ENCODE measurements around the gene CIAO1. TPM values are rescaled to one million over a fixed set of nuclear protein-coding genes. Genes with fewer than 3 reads are reported as not detected.
A peak's percentile ranks its signal among the peaks of the same experiment; 100 is the strongest.

The CIAO1 gene
- total and polyA plus RNA-seq, 2 experiments from 2014 or later: 71.2 to 90.1 TPM

- Histone ChIP-seq H3K4me2 (no peak overlapping the region), H3K36me3 (replicated peaks; ENCODE audit: insufficient read depth, low read depth) (no peaks in the 10 kb centered on the region), H3K9me3 (ENCODE audit: low read depth) (no peaks in the 10 kb centered on the region), H3K9me2 (replicated peaks; ENCODE audit: insufficient read depth) (no peaks in the 10 kb centered on the region), H3K4me1 (ENCODE audit: insufficient read depth) (peaks cover 1% of the 10 kb centered on the region), H3K79me2 (no peaks in the 10 kb centered on the region), H3K4me3 (no peak overlapping the region), H2AFZ (no peak overlapping the region), H4K20me1 (ENCODE audit: insufficient read depth, poor library complexity, severe bottlenecking) (no peaks in the 10 kb centered on the region), H3K27me3 (no peaks in the 10 kb centered on the region), H3K27ac (no peak overlapping the region)
- no peak for DNase-seq (ENCODE audit: low spot score)
- 97% methylated on average over 3 of the region's 3 CpGs for WGBS (ENCODE audit: low lambda C conversion rate, missing lambda C conversion rate)
- TF ChIP-seq EZH2 (IDR thresholded peaks at IDR 0.05; ENCODE audit: borderline replicate concordance): no peak
Measured at GRCh38 chr2:96247009-96247408, 19.0 kb upstream of the CIAO1 start.

- Histone ChIP-seq H3K36me3 (replicated peaks; ENCODE audit: insufficient read depth, low read depth) (no peaks in the 10 kb centered on the region), H2AFZ (no peak overlapping the region), H3K9me2 (replicated peaks; ENCODE audit: insufficient read depth) (no peaks in the 10 kb centered on the region), H4K20me1 (ENCODE audit: insufficient read depth, poor library complexity, severe bottlenecking) (no peaks in the 10 kb centered on the region), H3K4me1 (ENCODE audit: insufficient read depth) (peaks cover 7% of the 10 kb centered on the region), H3K4me3 (no peak overlapping the region), H3K79me2 (no peaks in the 10 kb centered on the region), H3K4me2 (no peak overlapping the region), H3K27me3 (no peaks in the 10 kb centered on the region), H3K27ac (no peak overlapping the region), H3K9me3 (ENCODE audit: low read depth) (no peaks in the 10 kb centered on the region)
- WGBS (ENCODE audit: low lambda C conversion rate, missing lambda C conversion rate): 86% methylated on average over 5 of the region's 5 CpGs
- no peak for TF ChIP-seq EZH2phosphoT487 (IDR thresholded peaks at IDR 0.05; ENCODE audit: low read depth, severe bottlenecking, unreplicated experiment)
- TF ChIP-seq CTCF (IDR thresholded peaks at IDR 0.05; ENCODE audit: poor library complexity): no peak
- TF ChIP-seq EZH2 (IDR thresholded peaks at IDR 0.05; ENCODE audit: borderline replicate concordance): no peak
- DNase-seq (ENCODE audit: low spot score): no peak
Measured at GRCh38 chr2:96247896-96248295, 18.1 kb upstream of the CIAO1 start.

GRCh38 chr2:96248624-96249023, 17.4 kb upstream of the CIAO1 start:
- Histone ChIP-seq H3K36me3 (replicated peaks; ENCODE audit: insufficient read depth, low read depth) (no peaks in the 10 kb centered on the region), H3K9me2 (replicated peaks; ENCODE audit: insufficient read depth) (no peaks in the 10 kb centered on the region)
- WGBS (ENCODE audit: low lambda C conversion rate, missing lambda C conversion rate): 93% methylated on average over 4 of the region's 4 CpGs

GRCh38 chr2:96249654-96250053, 16.4 kb upstream of the CIAO1 start:
- peaks cover 7% of the 10 kb centered on the region for H3K4me1 ChIP-seq (ENCODE audit: insufficient read depth)
- no peaks in the 10 kb centered on the region for H4K20me1 ChIP-seq (ENCODE audit: insufficient read depth, poor library complexity, severe bottlenecking)
- DNase-seq (ENCODE audit: low spot score): peak; percentile 50
- no peaks in the 10 kb centered on the region for H3K27me3 ChIP-seq
- TF ChIP-seq CTCF (IDR thresholded peaks at IDR 0.05; ENCODE audit: poor library complexity) (no peak), EZH2 (IDR thresholded peaks at IDR 0.05; ENCODE audit: borderline replicate concordance) (no peak), EZH2phosphoT487 (IDR thresholded peaks at IDR 0.05; ENCODE audit: low read depth, severe bottlenecking, unreplicated experiment) (no peak)
- peak overlapping the region; percentile 52 for H3K27ac ChIP-seq
- no peaks in the 10 kb centered on the region for H3K79me2 ChIP-seq
- H3K9me2 ChIP-seq (replicated peaks; ENCODE audit: insufficient read depth): no peaks in the 10 kb centered on the region
- H2AFZ ChIP-seq: no peak overlapping the region
- no peak overlapping the region for H3K4me3 ChIP-seq
- 71% methylated on average over 9 of the region's 9 CpGs for WGBS (ENCODE audit: low lambda C conversion rate, missing lambda C conversion rate)
- no peaks in the 10 kb centered on the region for H3K9me3 ChIP-seq (ENCODE audit: low read depth)
- no peaks in the 10 kb centered on the region for H3K36me3 ChIP-seq (replicated peaks; ENCODE audit: insufficient read depth, low read depth)
- no peak overlapping the region for H3K4me2 ChIP-seq

More at GRCh38 chr2:96248624-96249023, 17.4 kb upstream of the CIAO1 start:
- Histone ChIP-seq H3K4me3 (no peak overlapping the region), H3K27me3 (no peaks in the 10 kb centered on the region), H3K4me2 (no peak overlapping the region), H3K4me1 (ENCODE audit: insufficient read depth) (peaks cover 7% of the 10 kb centered on the region), H3K9me3 (ENCODE audit: low read depth) (no peaks in the 10 kb centered on the region), H3K27ac (no peak overlapping the region), H4K20me1 (ENCODE audit: insufficient read depth, poor library complexity, severe bottlenecking) (no peaks in the 10 kb centered on the region), H3K79me2 (no peaks in the 10 kb centered on the region), H2AFZ (no peak overlapping the region)
- TF ChIP-seq EZH2phosphoT487 (IDR thresholded peaks at IDR 0.05; ENCODE audit: low read depth, severe bottlenecking, unreplicated experiment) (no peak), CTCF (IDR thresholded peaks at IDR 0.05; ENCODE audit: poor library complexity) (no peak), EZH2 (IDR thresholded peaks at IDR 0.05; ENCODE audit: borderline replicate concordance) (no peak)
- no peak for DNase-seq (ENCODE audit: low spot score)
